Transverse colon (tissue), 3 donors: ENCODE measurements around the gene BRICD5.

ENCODE experiments used
- POLR2A ChIP-seq: fragments of 450-650 bp; IDR thresholded peaks from one replicate; pipeline ENCODE4 v1.6.1; 2016; ENCODE audit warnings: antibody characterized with exemption, mild to moderate bottlenecking, moderate library complexity
- TF ChIP-seq, protein P1 (sequence below), 5 experiments: fragments of 200-600 bp in 3 of 5; fragments of 450-650 bp in 2 of 5; sonication (generic) in 3 of 5; IDR thresholded peaks; 1 replicate in 2 of 5; 2 replicates in 3 of 5; pipeline ENCODE4 v1.5.1; 2016 to 2017; ENCODE audit warnings: antibody characterized with exemption in 5 of 5, inconsistent platforms in 3 of 5, mild to moderate bottlenecking in 2 of 5, moderate library complexity in 1 of 5

DNA sequence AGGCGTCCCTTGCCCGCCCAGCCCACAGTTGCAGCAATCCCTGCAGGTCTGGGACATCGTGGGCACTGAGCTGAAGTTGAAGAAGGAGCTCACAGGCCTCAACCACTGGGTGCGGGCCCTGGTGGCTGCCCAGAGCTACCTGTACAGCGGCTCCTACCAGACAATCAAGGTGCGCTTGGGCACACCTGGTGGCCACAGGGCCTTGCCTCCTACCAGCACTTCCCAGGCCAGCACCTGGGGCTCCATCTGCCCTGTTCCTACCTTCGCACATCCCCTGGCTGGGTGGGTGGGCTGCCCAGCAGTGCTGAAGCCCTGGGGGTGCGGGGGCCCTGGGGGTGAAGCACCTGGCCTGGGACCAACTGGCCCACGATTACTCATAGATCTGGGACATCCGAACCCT is 35.2 kb downstream of the BRICD5 start:
- TF ChIP-seq, protein P1, sequence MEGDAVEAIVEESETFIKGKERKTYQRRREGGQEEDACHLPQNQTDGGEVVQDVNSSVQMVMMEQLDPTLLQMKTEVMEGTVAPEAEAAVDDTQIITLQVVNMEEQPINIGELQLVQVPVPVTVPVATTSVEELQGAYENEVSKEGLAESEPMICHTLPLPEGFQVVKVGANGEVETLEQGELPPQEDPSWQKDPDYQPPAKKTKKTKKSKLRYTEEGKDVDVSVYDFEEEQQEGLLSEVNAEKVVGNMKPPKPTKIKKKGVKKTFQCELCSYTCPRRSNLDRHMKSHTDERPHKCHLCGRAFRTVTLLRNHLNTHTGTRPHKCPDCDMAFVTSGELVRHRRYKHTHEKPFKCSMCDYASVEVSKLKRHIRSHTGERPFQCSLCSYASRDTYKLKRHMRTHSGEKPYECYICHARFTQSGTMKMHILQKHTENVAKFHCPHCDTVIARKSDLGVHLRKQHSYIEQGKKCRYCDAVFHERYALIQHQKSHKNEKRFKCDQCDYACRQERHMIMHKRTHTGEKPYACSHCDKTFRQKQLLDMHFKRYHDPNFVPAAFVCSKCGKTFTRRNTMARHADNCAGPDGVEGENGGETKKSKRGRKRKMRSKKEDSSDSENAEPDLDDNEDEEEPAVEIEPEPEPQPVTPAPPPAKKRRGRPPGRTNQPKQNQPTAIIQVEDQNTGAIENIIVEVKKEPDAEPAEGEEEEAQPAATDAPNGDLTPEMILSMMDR (IDR thresholded peaks at IDR 0.05), result no peak
- no peak for TF ChIP-seq POLR2A
